AG04450 (cell line): ENCODE data around the gene CACNA1C. TPM values are rescaled to one million over a fixed set of nuclear protein-coding genes. Genes with fewer than 3 reads are reported as not detected.

Experiments used
- CTCF ChIA-PET: fragments of 300-600, 350-600 bp; formaldehyde crosslinking; extraction: SDS; loops from one replicate; lab custom pipeline; 2022; ENCODE audit warnings: antibody characterized with exemption, inconsistent platforms; lab: Charles Lee
- POLR2A ChIA-PET: fragments of 350-600 bp; formaldehyde crosslinking; extraction: SDS; loops from one replicate; lab custom pipeline; 2021; ENCODE audit warnings: antibody characterized with exemption, inconsistent platforms; lab: Yijun Ruan, JAX
- DNase-seq: peaks from one replicate; pipeline ENCODE4 v3.0.0-alpha.2; 2011; ENCODE audit warnings: low read depth, low spot score
- H3K27ac ChIP-seq: one replicate; pipeline ENCODE4 v1.5.1; 2012; ENCODE audit warnings: low read depth, low read length, control low read depth
- H3K27me3 ChIP-seq: one replicate; pipeline ENCODE4 v1.6.0; 2012; ENCODE audit warnings: low read length; ENCODE audit not compliant: control insufficient read depth, insufficient read depth
- H3K4me3 ChIP-seq: 2 replicates; pipeline ENCODE4 v1.5.1; 2011; ENCODE audit warnings: mild to moderate bottlenecking, low read depth, low read length, control low read depth
- H3K9me3 ChIP-seq: 2 replicates; pipeline ENCODE4 v1.5.1; 2012; ENCODE audit warnings: low read length; ENCODE audit not compliant: control insufficient read depth, insufficient read depth
- polyA plus RNA-seq: library from polyadenylated mRNA; depleted of rRNA; stranded (reverse); fragments of >200 nt; gene quantifications from 2 replicates; pipeline ENCODE4 v1.2.3, GENCODE V29; 2011
- TF ChIP-seq, protein P1 (sequence below): IDR thresholded peaks from 2 replicates; pipeline ENCODE4 v1.5.1; 2011; ENCODE audit warnings: low read depth, low read length, control low read depth, inconsistent platforms

CACNA1C gene
- polyA plus RNA-seq, 1 experiment = 5.9 TPM

DNA sequence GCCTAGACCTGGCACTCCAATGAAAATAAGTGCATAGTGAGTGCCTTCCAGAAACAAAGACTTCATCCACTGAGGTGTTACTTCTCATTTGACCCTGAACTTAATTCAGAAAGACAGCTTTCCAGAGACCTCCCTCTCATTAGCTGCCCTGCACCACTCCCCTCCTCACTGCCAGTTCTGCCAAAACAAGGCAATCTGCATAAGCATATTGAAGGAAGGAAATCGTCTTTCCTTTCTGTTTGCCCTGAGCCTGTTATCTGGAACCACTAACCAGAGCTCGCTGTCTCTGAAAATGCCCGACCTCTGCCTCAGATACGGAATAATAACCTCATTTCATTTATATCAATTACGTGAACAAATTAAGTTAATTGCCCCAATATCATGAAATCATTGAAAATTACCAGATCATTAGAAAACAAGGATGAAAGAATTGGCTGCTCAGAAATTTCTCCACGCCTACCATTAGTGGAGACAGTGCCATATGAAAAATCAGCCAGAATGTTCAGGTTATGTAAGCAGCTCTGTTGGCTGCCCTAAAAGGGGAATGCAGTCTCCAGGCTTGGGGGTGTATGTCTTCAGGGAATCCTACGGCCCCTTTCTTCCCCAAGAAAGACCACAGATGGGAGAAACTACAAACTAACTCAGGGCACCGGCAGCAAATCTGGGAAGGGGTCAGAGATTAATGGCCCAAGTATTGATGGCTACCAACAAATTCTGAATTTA lies 592.1 kb downstream of the CACNA1C start:
- Histone ChIP-seq H3K27me3 (no peaks in the 10 kb centered on the region), H3K9me3 (no peaks in the 10 kb centered on the region; the same call in 1 of the 2 replicates), H3K27ac (no peak overlapping the region), H3K4me3 (no peak overlapping the region)
- TF ChIP-seq, protein P1, sequence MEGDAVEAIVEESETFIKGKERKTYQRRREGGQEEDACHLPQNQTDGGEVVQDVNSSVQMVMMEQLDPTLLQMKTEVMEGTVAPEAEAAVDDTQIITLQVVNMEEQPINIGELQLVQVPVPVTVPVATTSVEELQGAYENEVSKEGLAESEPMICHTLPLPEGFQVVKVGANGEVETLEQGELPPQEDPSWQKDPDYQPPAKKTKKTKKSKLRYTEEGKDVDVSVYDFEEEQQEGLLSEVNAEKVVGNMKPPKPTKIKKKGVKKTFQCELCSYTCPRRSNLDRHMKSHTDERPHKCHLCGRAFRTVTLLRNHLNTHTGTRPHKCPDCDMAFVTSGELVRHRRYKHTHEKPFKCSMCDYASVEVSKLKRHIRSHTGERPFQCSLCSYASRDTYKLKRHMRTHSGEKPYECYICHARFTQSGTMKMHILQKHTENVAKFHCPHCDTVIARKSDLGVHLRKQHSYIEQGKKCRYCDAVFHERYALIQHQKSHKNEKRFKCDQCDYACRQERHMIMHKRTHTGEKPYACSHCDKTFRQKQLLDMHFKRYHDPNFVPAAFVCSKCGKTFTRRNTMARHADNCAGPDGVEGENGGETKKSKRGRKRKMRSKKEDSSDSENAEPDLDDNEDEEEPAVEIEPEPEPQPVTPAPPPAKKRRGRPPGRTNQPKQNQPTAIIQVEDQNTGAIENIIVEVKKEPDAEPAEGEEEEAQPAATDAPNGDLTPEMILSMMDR = no peak
- CTCF ChIA-PET = interaction anchor here (0.6 kb wide), 1 partner anchor 249 kb away, joined by 4 read pairs; no protein-coding TSS in a partner anchor
- DNase-seq = no peak
- POLR2A ChIA-PET = no interaction called here

GRCh38 chr12:2645460-2645859 lies 592.7 kb downstream of the CACNA1C start:
- Histone ChIP-seq H3K27ac (no peak overlapping the region), H3K27me3 (no peaks in the 10 kb centered on the region), H3K9me3 (no peaks in the 10 kb centered on the region; the same call in 1 of the 2 replicates), H3K4me3 (no peak overlapping the region)
- DNase-seq = no peak
- TF ChIP-seq, protein P1 = no peak
- ChIA-PET POLR2A (no interaction called here), CTCF (interaction anchor here (0.6 kb wide), 1 partner anchor 250 kb away, joined by 4 read pairs; no protein-coding TSS in a partner anchor)

GRCh38 chr12:2646341-2646740 lies 593.6 kb downstream of the CACNA1C start:
- ChIA-PET POLR2A (no interaction called here), CTCF (interaction anchor here (0.7 kb wide), 1 partner anchor 393 kb away, joined by 3 read pairs; no protein-coding TSS in a partner anchor)
- Histone ChIP-seq H3K27ac (no peak overlapping the region), H3K27me3 (no peaks in the 10 kb centered on the region), H3K9me3 (no peaks in the 10 kb centered on the region; the same call in 1 of the 2 replicates), H3K4me3 (no peak overlapping the region)
- TF ChIP-seq, protein P1 = no peak
- no peak for DNase-seq

- ChIA-PET CTCF (interaction anchor here (0.7 kb wide), 1 partner anchor 394 kb away, joined by 3 read pairs; no protein-coding TSS in a partner anchor), POLR2A (interaction anchor here (0.6 kb wide), 1 partner anchor 196 kb away, joined by 3 read pairs; no protein-coding TSS in a partner anchor)
- no peaks in the 10 kb centered on the region for H3K27me3 ChIP-seq
- H3K27ac ChIP-seq = no peak overlapping the region
- DNase-seq = no peak
- H3K4me3 ChIP-seq = no peak overlapping the region
- H3K9me3 ChIP-seq = no peaks in the 10 kb centered on the region; the same call in 1 of the 2 replicates
- TF ChIP-seq, protein P1 = no peak
These were observed 594.4 kb downstream of the CACNA1C start for GRCh38 chr12:2647186-2647585.

DNA sequence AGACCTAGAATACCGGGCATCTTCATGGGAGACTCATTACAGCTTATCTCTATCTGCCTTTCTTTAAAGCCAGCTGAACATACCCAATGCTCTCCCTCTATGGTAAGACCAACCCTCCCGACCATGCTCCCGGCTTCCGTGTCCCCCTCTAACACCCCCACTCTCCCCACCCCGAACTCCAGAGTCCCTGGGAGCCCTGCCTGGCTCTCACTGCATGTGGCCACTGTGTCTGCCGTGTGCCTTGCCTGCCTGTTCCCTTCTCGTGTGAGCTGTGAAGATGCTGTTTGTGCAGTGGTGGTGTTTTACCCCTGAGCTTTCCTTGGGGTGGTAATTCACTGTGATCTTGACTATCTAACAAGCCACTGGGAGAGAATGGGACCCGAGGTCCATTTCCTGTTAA lies 595.6 kb downstream of the CACNA1C start:
- ChIA-PET POLR2A (no interaction called here), CTCF (interaction anchor here (0.7 kb wide), 1 partner anchor 23 kb away, joined by 4 read pairs; no protein-coding TSS in a partner anchor)
- no peak for DNase-seq
- Histone ChIP-seq H3K27ac (no peak overlapping the region), H3K27me3 (no peaks in the 10 kb centered on the region), H3K9me3 (no peaks in the 10 kb centered on the region), H3K4me3 (no peak overlapping the region)
- TF ChIP-seq, protein P1 = no peak
